Common myeloid progenitor, CD34-positive (primary cell): Measurements from ENCODE around the gene SCNN1G.
"Not testable (repeated sequence)": the region's sequence is repeated elsewhere in the genome, so short reads cannot be mapped to it uniquely, and the experiment has no call there.

ENCODE experiments used
- CTCF ChIA-PET: fragments of 350-600 bp; sonication (Branson Sonifier 250); formaldehyde crosslinking; loops from one replicate; lab custom pipeline; 2021; ENCODE audit warnings: antibody characterized with exemption; lab: Charles Lee
- POLR2A ChIA-PET: fragments of 350-600 bp; sonication (Branson Sonifier 250); formaldehyde crosslinking; loops from one replicate; lab custom pipeline; 2021; ENCODE audit warnings: antibody characterized with exemption; lab: Charles Lee
- DNase-seq, 3 donors: peaks; one replicate each; pipeline versions ENCODE4 v3.0.0 to v3.0.0-alpha.2; 2013
- H3K27ac ChIP-seq, 2 experiments: 1 replicate in 1 of 2; 2 replicates in 1 of 2; pipeline ENCODE4 v1.7.0; 2013; ENCODE audit warnings: inconsistent platforms in 2 of 2, low read length in 2 of 2, mild to moderate bottlenecking in 2 of 2, low read depth in 1 of 2, moderate library complexity in 1 of 2; ENCODE audit not compliant: severe bottlenecking in 2 of 2, insufficient read depth in 1 of 2, poor library complexity in 1 of 2
- H3K27me3 ChIP-seq, 5 experiments: replicated peaks in 2 of 5; 1 replicate in 3 of 5; 2 replicates in 2 of 5; pipeline versions ENCODE4 v1.6.1 to v1.7.0; 2013; ENCODE audit warnings: low read length in 4 of 5, mild to moderate bottlenecking in 2 of 5, moderate library complexity in 2 of 5, inconsistent platforms in 1 of 5; ENCODE audit not compliant: insufficient read depth in 5 of 5, control insufficient read depth in 4 of 5
- H3K36me3 ChIP-seq, 4 experiments: 1 replicate in 2 of 4; 2 replicates in 2 of 4; pipeline versions ENCODE4 v1.6.1 to v1.7.0; 2013; ENCODE audit warnings: low read length in 3 of 4, control low read depth in 1 of 4, mild to moderate bottlenecking in 1 of 4; ENCODE audit not compliant: control insufficient read depth in 4 of 4, insufficient read depth in 4 of 4
- H3K4me1 ChIP-seq, 4 experiments: 1 replicate in 3 of 4; 2 replicates in 1 of 4; pipeline versions ENCODE4 v1.6.1 to v1.7.1; 2013; ENCODE audit warnings: low read length in 3 of 4, mild to moderate bottlenecking in 3 of 4, control low read depth in 1 of 4, inconsistent platforms in 1 of 4, moderate library complexity in 1 of 4; ENCODE audit not compliant: control insufficient read depth in 4 of 4, insufficient read depth in 4 of 4; ENCODE audit errors: control extremely low read depth in 1 of 4
- H3K4me3 ChIP-seq, 7 experiments: 1 replicate in 4 of 7; 2 replicates in 3 of 7; pipeline versions ENCODE4 v1.5.1 to v1.7.0; 2013; ENCODE audit warnings: mild to moderate bottlenecking in 7 of 7, low read length in 6 of 7, moderate library complexity in 6 of 7, inconsistent platforms in 2 of 7, low read depth in 2 of 7, control low read depth in 1 of 7; ENCODE audit not compliant: insufficient read depth in 4 of 7, control insufficient read depth in 1 of 7; ENCODE audit errors: extremely low read depth in 1 of 7
- H3K9me3 ChIP-seq, 5 experiments: 1 replicate in 4 of 5; 2 replicates in 1 of 5; pipeline versions ENCODE4 v1.6.1 to v1.7.1; 2013; ENCODE audit warnings: low read length in 4 of 5, mild to moderate bottlenecking in 2 of 5, inconsistent platforms in 1 of 5, low read depth in 1 of 5, moderate library complexity in 1 of 5; ENCODE audit not compliant: control insufficient read depth in 4 of 5, insufficient read depth in 2 of 5; ENCODE audit errors: control extremely low read depth in 1 of 5
- WGBS: methylation state at CpG from one replicate; pipeline ENCODE4 v1.1.5; 2013; ENCODE audit not compliant: insufficient coverage; 5-methylcytosine and 5-hydroxymethylcytosine counted together

Gene SCNN1G

DNA sequence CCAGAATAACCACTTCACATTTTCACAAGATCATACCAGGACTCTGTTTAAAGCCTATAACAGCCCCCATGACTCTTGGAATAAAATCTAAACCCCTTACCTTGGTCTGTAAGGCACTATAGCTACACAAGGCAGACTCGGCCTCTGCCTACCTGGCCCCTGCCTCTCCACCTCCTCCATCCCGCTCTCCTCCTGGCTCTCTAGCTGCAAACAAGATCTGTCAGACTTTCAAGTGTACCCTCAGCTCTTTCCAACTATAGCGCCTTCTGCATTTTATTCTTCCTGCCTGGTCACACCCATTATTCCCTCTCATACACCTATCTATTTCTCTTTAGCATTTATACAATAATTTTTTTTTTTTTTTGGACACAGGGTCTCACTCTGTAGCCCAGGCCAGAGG is 41.5 kb upstream of the SCNN1G start:
- Histone ChIP-seq H3K36me3 (peaks cover 0 to 2% (median 0%) of the 10 kb centered on the region in 4 experiments), H3K27ac (no peak overlapping the region), H3K4me1 (peaks cover 0 to 4% (median 0%) of the 10 kb centered on the region in 4 experiments), H3K27me3 (no peaks in the 10 kb centered on the region), H3K9me3 (peaks cover 2 to 9% (median 6%) of the 10 kb centered on the region in 5 experiments), H3K4me3 (no peak overlapping the region)
- ChIA-PET CTCF (no interaction called here), POLR2A (no interaction called here)
- WGBS: 100% methylated on average over 3 of the region's 3 CpGs
- no peak for DNase-seq

DNA sequence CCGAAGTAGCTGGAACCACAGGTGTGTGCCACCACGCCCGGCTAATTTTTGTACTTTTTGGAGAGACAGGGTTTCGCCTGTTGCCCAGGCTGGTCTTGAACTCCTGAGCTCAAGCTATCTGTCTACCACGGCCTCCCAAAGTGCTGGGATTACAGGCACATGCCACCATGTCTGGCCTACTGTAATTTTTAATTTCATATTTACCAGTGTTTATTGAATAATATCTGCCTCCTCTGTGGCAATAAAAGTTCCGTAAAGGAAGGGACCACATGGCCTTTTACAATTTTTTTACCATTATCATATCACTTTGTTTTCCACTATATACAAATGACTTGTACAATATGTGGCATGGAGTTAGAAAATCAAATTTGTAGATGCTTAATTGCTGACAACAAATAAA is 41.0 kb upstream of the SCNN1G start:
- peaks cover 2 to 9% (median 6%) of the 10 kb centered on the region in 5 experiments for H3K9me3 ChIP-seq
- 100% methylated on average over 4 of the region's 6 CpGs for WGBS
- ChIA-PET CTCF (no interaction called here), POLR2A (no interaction called here)
- H3K36me3 ChIP-seq: peaks cover 0 to 2% (median 0%) of the 10 kb centered on the region in 4 experiments
- no peak for DNase-seq
- H3K27ac ChIP-seq: no peak overlapping the region
- no peaks in the 10 kb centered on the region for H3K27me3 ChIP-seq
- peaks cover 0 to 4% (median 0%) of the 10 kb centered on the region in 4 experiments for H3K4me1 ChIP-seq
- no peak overlapping the region for H3K4me3 ChIP-seq

DNA sequence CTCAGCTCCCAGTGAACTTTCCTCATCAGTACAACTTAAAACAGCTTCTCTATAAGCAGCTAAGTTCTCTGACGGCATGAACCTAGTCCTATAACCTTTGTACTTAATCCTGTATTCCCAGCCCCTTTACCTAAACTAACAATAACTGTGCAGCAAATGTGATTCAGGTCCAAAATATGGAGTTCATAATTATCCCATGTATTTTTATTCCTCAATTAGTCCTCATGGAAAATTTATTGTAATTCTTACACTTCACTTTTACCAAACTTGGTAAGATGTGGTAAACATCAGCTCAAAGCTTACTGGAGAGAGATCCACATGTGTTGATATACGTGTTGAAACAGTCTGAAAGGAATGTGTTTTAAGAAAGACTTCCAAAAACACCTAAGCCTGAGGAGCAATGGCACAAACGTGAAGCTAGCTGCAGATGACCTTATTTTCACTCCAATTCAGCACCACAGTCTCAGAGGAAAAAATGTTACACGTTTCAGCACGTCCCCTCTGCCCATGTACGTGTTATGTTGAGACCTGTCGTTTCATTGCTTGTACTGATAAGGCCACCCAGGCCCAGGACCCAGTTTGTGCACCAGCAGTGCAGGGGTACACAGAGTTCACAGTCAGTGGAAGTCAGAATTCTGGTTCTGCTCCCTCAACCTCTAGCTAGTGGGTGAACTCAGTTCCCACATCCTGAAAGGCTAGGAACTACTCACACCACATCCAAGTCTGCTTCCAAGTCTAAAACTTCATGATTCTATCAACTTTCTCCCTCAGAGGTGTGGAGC is 40.4 kb upstream of the SCNN1G start:
- DNase-seq: no peak
- ChIA-PET POLR2A (no interaction called here), CTCF (interaction anchor here (1.2 kb wide), 1 partner anchor 11 kb away, joined by 3 read pairs; no protein-coding TSS in a partner anchor)

GRCh38 chr16:23143391-23143790 is 39.2 kb upstream of the SCNN1G start:
- no peaks in the 10 kb centered on the region for H3K27me3 ChIP-seq
- CTCF ChIA-PET: interaction anchor here (1.2 to 1.7 kb wide), 2 partner anchors 13 kb away, joined by 3 to 5 read pairs; no protein-coding TSS in a partner anchor
- H3K4me3 ChIP-seq: no peak overlapping the region
- H3K27ac ChIP-seq: no peak overlapping the region
- WGBS: 100% methylated on average over 1 of the region's 3 CpGs
- peaks cover 0 to 5% (median 0%) of the 10 kb centered on the region in 5 experiments for H3K9me3 ChIP-seq
- no peak for DNase-seq
- H3K36me3 ChIP-seq: no peaks in the 10 kb centered on the region
- H3K4me1 ChIP-seq: peaks cover 3 to 7% (median 5%) of the 10 kb centered on the region in 4 experiments
- POLR2A ChIA-PET: no interaction called here

More for the DNA sequence above, 40.4 kb upstream of the SCNN1G start:
- H3K4me3 ChIP-seq: no peak overlapping the region
- H3K9me3 ChIP-seq: peaks cover 0 to 7% (median 3%) of the 10 kb centered on the region in 5 experiments
- H3K36me3 ChIP-seq: no peaks in the 10 kb centered on the region
- H3K4me1 ChIP-seq: peaks cover 0 to 4% (median 0%) of the 10 kb centered on the region in 4 experiments
- no peaks in the 10 kb centered on the region for H3K27me3 ChIP-seq
- 79% methylated on average over 5 of the region's 7 CpGs for WGBS
- no peak overlapping the region for H3K27ac ChIP-seq

- DNase-seq, POLR2A ChIA-PET, H3K27me3 ChIP-seq, H3K4me3 ChIP-seq, H3K27ac ChIP-seq, H3K36me3 ChIP-seq, H3K9me3 ChIP-seq: not testable (repeated sequence)
- H3K4me1 ChIP-seq: peaks cover 3 to 10% (median 7%) of the 10 kb centered on the region in 4 experiments
- CTCF ChIA-PET: interaction anchor here (1.7 kb wide), 1 partner anchor 12 kb away, joined by 5 read pairs; no protein-coding TSS in a partner anchor
- 97% methylated on average over 6 of the region's 9 CpGs for WGBS
These were observed 38.2 kb upstream of the SCNN1G start for GRCh38 chr16:23144393-23144792.

DNA sequence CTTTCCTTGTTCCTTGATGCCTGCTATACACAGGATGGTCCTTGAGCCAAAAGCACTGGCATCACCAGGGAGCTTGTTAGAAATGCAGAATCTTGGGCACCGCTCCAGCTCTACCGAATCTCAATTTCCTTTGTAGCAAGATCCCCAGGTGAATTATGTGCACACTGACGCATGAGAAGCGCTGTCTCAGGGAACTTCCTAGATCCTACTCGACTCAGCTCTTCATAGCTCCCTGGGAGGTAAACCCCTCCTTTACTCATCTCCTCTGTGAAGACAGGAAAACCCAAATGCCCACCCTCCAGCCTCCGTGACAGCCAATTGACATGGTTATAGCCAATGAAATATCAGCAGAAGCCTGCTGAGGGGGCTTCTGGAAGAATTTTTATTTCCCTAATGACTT is 37.4 kb upstream of the SCNN1G start:
- WGBS: 63% methylated on average over 6 of the region's 6 CpGs
- POLR2A ChIA-PET: no interaction called here
- H3K4me1 ChIP-seq: peaks cover 3 to 16% (median 12%) of the 10 kb centered on the region in 4 experiments

DNA sequence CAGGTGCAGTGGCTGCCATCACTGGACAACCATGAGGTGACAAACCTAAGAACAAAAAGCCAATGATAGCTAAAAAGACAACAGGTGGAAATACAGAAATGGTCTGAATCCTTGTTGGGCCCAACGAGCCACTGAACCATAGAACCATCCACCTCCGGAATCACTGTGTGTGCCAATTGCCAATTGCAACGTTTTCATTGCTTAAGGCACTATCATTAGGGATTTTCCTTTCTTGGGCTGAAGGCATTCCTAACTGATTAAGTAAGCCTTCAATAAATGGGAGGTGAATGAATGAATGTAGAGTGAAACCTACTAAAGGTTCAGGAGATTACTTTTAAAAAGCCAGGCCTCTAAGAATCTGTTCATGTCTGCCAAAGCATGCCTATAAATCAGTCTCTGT is 36.9 kb upstream of the SCNN1G start:
- Histone ChIP-seq H3K36me3 (no peaks in the 10 kb centered on the region), H3K9me3 (no peaks in the 10 kb centered on the region), H3K4me1 (peaks cover 3 to 16% (median 12%) of the 10 kb centered on the region in 4 experiments), H3K27me3 (peaks cover 0 to 2% (median 0%) of the 10 kb centered on the region in 5 experiments), H3K27ac (no peak overlapping the region), H3K4me3 (no peak overlapping the region)
- no peak for DNase-seq
- WGBS: 89% methylated on average over 3 of the region's 3 CpGs
- CTCF ChIA-PET: no interaction called here
- POLR2A ChIA-PET: no interaction called here

More for the DNA sequence above, 37.4 kb upstream of the SCNN1G start:
- no peak for DNase-seq
- Histone ChIP-seq H3K27ac (no peak overlapping the region), H3K4me3 (no peak overlapping the region), H3K27me3 (peaks cover 0 to 1% (median 0%) of the 10 kb centered on the region in 5 experiments), H3K36me3 (no peaks in the 10 kb centered on the region), H3K9me3 (no peaks in the 10 kb centered on the region)
- CTCF ChIA-PET: no interaction called here
